Renal pelvis (tissue), 12 donors: Measurements from ENCODE around the gene IL5. TPM values are rescaled to one million over a fixed set of nuclear protein-coding genes. Genes with fewer than 3 reads are reported as not detected.
A peak's percentile ranks its signal among the peaks of the same experiment; 100 is the strongest.
"Not testable (repeated sequence)": the region's sequence is repeated elsewhere in the genome, so short reads cannot be mapped to it uniquely, and the experiment has no call there.

Source experiments
- DNase-seq: peaks from one replicate; pipeline ENCODE4 v3.0.0-alpha.2; 2013
- long read RNA-seq, 16 experiments: transcript quantifications; one replicate each; lab custom pipeline, GENCODE V29; 2026
- polyA plus RNA-seq, 3 donors: library from polyadenylated mRNA; unstranded; fragments of 120-200 nt; gene quantifications; one replicate each; pipeline ENCODE4 v1.2.1, GENCODE V29; 2013; ENCODE audit not compliant: insufficient read length in 3 of 3

The IL5 gene
- not detected for polyA plus RNA-seq
- long read RNA-seq, donor 1, result 0 reads
- long read RNA-seq, donor 2, result 0 reads
- long read RNA-seq, donor 3, result 0 reads
- long read RNA-seq, donor 4, result 0 reads
- long read RNA-seq, donor 5, result 0 reads
- long read RNA-seq, donor 6, partial matches to known transcripts, result 304 of 304 reads
- long read RNA-seq, donor 6, other reads (novel, unspliced or antisense), result 0 of 304 reads
- long read RNA-seq, donor 7, result 0 reads
- long read RNA-seq, donor 8, result 0 reads
- long read RNA-seq, donor 9, result 0 reads
- long read RNA-seq, donor 10, result 0 reads
- long read RNA-seq, donor 11, result 0 reads
- long read RNA-seq, donor 12, result 0 reads
- long read RNA-seq, donor 13, result 0 reads
- long read RNA-seq, donor 14, result 0 reads
- long read RNA-seq, donor 15, partial matches to known transcripts, result 207 of 207 reads
- long read RNA-seq, donor 15, other reads (novel, unspliced or antisense), result 0 of 207 reads
- long read RNA-seq, donor 16, result 0 reads

DNA sequence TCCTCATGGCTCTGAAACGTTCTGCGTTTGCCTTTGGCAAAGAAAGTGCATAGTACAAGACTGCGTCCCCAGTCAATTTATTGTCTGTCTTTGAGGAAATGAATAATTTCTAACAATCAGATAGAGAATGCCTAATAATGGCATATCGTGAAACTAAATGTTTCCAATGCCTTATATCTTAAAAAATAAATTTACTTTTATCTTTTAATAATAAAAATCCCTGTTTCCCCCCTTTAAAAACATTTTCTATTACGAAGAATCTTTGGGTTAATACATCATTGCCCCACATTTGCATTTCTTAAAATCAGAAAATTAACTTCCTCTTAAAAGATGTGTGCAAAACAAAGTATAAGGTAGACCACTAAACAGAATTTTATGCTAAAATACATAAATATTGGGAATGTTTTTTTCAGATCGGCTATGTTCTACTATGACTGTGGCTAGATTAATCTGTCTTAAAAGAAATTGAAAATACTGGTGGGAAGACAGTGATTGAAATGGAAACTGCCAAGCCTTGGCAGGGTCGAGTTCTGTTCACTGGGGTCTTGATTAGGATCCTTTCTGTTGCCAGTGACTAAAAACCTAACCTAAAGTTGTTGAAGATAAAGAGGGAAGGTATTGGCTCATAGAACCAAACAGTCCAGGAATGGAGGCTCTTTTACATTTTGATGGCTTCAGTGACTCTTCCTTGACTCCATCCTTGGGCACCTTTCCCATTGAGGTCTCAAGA is at the start of gene IL5:
Gene IL5 (minus strand): TSS at position 51 of the 730 bp plus-strand sequence. CDS start 44 bp downstream, at position 7.
- no peak for DNase-seq

DNA sequence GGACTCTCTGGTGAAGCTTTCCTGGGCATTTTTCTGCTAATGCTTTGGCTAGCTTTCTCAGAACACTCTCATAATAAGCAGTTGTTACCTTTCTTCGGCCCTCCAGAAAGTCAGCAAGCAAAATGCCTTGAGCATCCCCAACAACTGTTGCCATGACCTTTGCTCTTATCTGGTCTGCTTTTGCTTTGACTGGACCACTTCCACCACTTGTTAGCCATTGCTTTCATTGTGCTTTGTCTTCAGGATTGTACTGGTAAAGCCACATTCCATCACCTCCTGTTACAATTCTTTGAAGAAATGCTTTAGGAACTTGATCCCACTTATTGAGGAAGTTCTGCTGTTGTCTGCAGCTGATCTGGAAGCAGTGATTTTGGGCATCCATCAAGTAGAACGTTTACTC is 49.2 kb upstream of the IL5 start:
- no peak for DNase-seq

DNA sequence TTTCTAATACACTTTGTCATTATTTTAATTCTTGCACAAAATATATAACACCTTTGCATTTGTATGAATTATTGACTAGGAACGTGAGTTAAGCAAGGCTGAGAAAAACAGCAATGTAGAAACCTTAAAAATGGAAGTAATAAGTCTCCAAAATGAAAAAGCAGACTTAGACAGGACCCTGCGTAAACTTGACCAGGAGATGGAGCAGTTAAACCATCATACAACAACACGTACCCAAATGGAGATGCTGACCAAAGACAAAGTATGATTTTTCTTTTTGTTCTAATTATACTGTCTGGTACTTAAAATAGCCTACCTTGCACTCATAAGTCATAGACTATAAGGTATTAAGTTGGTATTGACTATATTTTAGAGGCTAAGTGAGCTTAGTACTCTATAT is 47.8 kb upstream of the IL5 start:
- no peak for DNase-seq

DNA sequence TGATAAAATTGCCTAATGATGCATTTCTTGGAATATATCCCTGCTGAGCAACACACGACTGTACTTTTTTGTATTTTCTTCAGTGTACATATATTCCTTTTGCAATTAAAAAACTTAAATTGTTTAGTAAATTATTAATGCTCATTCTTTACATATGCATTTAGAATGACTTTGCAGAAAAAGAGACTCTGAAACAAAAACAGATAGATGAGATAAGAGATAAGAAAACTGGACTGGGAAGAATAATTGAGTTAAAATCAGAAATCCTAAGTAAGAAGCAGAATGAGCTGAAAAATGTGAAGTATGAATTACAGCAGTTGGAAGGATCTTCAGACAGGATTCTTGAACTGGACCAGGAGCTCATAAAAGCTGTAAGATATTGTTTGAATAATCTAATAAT is 46.1 kb upstream of the IL5 start:
- DNase-seq, result no peak

DNA sequence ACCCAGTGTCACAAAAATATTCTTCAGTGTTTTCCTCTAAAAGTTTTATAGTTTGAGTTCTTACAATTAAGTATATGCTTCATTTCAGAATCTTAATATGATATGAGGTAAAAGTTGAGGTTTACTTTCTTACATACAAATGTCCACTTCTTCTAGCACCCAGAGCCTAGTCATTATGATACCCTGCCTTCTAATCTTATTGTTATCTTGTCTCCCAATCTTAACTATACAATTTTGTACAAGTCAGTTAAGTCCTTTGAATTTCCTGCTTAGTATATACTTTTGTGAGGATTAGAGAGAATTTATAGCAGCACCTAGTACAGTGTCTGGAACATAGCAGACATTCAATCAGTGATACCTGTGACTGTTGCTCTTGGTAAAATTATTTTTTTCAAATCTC is 42.7 kb upstream of the IL5 start:
- DNase-seq, result no peak

DNA sequence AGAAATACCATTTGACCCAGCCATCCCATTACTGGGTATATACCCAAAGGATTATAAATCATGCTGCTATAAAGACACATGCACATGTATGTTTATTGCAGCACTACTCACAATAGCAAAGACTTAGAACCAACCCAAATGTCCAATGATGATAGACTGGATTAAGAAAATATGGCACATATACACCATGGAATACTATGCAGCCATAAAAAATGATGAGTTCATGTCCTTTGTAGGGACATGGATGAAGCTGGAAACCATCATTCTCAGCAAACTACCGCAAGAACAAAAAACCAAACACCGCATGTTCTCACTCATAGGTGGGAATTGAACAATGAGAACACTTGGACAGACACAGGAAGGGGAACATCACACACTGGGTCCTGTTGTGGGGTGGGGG is 41.2 kb upstream of the IL5 start:
- DNase-seq, result not testable (repeated sequence)

DNA sequence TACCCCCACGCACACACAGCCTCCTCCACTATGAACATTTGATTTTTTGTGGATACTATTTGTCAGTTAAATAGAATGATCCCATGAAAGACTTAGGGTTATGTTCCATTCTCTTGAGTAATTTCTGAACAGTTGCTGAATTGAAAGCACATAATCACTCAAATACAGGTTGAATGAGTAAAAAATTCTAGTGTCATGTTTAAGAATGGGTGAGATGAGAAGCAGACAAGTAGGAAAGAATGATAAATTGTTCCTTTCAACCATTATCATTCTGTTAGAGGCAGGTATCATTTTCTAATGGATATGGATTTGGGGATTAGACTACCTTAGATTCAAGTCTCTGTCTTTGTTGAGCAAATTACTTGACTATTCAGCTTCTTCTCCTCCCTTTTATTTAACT is 32.8 kb upstream of the IL5 start:
- no peak for DNase-seq

DNA sequence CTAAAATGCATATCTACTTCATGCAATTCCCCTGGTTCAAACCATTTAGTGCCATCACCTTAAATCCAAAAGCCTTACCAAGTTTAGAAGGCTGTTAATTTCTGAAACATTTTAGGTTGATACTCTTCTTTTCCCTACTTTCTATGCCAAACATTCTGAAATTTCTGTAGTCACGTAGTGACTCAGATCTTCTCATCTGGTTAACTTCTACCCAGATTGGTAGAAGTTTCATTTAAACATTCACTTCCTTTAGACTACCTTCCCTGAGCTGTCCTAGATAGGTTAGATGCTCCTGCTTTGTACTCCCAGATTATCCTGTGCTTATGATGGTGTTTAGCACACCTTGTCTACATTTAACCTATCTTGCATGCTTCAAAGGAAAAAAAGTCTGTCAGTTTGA is 23.3 kb upstream of the IL5 start:
- no peak for DNase-seq

DNA sequence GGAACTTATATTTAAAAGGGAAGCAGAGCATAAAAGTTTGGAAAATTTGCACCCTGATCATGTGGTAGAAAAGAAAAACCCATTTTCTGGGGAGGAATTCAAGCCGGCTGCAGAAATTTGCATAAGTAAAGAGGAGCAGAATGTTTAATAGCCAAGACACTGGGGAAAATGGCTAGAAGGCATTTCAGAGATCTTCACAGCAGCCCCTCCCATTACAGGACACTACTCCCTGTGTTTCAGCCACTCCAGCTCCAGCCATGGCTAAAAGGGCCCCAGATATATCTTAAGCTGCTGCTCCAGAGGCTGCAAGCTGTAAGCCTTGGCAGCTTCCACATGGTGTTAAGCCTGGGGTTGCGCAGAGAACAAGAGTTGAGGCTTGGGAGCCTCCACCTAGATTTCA is 21.2 kb upstream of the IL5 start:
- DNase-seq, result not testable (repeated sequence)

DNA sequence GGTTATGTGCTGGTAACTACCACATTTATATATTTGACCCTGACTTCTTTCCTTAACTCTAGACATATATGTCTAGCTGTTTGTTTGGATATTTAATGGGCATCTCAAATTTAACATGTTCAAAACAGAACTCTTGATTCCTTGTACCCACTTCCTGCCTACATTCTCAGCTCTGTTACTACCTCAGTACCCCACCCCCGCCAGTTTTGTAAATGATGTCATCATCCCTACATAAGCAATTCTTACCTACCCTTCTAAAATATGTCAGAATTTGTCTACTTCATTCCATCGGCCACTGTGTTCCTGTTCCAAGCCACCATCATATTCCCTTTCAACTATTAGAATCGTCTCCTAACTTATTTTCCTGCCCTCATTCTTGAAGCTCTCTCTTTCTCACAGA is 18.3 kb upstream of the IL5 start:
- DNase-seq, result no peak

DNA sequence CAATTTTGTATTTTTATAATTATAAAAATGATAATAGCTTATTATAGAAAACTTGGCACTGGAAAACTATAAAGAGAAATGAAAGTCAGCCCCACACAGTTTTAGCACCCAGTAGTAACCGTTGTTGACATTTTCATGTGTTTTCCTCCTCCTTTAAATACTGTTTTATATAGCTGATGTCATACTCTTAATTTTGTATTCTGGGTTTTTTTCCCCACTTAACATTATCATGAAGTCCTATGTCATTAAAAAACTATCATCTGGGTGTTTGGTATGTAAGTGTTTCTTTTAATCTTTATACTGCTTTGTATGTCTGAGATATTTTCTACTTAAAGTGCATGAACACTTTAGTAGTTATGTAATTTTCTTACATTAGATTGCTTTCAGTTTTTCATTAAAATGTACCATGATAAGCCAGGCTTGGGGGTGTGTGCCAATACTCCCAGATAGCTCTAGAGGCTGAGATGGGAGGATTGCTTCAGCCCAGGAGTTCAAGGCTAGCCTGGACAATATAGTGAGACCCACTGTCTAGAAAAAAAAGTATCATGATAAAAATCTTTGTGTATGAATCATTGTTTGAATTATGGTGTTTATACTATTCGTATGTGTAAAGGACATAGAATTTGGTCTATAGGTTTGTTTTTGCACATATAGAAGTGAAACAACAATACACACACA is 16.2 kb upstream of the IL5 start:
- DNase-seq, result no peak

DNA sequence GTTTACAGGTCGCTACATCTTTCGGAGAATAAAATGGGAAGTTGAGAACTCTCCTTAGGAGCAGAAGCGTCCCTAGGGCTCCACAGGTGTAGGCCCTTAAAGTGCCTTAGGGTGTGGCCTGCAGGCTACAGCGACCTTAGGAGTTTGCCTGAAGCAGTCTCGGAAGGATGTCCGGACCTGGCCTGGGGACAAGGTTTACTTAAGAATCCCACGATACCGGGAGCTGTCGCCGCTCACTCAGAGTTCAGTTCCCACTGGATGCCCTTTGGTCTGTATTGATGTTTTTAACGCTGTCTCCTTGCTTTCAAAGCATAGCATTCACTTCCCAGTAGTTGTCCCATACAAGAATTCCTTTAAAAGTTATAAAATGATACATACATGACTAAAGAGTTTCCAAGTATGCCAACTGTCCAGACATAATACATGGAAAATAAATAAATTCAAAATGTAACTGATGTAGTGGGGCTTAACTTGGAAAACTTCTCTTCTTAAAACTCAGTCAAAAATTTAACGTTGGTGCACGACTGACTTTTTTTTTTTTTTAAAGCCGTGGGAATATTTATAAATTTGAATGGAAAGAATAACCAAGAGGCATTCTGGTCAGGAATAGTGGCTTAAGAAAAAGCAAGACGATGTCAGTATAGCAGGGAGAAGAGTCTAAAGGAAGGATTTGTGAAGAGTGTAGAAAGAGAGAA is 14.3 kb upstream of the IL5 start:
- peak; percentile 26 for DNase-seq

DNA sequence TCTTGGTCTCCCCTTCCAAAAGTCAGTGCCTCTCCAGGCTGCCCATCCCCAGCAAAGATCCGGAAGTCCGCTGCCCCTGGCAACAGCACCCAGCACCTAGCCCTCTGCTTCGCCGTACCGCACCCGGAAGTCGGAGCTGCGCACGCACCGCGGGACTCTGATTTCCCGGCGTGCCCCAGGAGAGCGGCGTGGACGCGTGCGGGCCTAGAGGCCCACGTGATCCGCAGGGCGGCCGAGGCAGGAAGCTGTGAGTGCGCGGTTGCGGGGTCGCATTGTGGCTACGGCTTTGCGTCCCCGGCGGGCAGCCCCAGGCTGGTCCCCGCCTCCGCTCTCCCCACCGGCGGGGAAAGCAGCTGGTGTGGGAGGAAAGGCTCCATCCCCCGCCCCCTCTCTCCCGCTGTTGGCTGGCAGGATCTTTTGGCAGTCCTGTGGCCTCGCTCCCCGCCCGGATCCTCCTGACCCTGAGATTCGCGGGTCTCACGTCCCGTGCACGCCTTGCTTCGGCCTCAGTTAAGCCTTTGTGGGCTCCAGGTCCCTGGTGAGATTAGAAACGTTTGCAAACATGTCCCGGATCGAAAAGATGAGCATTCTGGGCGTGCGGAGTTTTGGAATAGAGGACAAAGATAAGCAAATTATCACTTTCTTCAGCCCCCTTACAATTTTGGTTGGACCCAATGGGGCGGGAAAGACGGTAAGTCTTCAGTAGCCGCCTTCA is 13.6 kb upstream of the IL5 start, which contains the start of gene RAD50:
Gene RAD50 (plus strand): TSS at position 215 of the 715 bp plus-strand sequence. CDS start 348 bp downstream, at position 563.
- peak; percentile 82 for DNase-seq

DNA sequence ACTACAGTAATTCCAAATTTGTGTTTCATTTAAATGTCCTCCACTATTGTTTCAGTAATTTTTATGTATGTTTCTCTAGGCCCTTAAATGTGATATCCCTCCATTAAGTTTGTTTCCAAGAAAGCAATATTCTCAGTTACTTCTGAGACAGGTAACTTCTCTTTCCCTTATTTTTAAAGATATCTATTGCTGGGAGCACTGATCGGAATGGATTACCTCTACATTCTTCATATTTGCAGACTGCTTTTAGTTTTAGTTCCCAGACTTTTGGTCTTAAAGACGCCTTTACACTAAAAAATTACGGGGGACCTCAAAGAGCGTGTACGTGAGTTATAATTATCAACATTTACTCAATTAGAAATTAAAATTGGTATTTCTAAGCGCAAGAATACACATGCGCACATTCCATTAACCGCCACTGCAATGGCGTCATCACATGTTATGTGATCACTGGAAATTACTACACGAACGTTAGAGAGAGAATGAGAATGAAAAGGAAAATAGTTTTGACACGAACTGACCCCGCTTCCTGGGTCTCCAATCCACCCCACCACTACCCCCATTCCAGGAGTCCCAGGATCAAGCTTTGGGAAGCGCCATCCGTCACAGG is 12.9 kb upstream of the IL5 start:
- DNase-seq, result no peak

DNA sequence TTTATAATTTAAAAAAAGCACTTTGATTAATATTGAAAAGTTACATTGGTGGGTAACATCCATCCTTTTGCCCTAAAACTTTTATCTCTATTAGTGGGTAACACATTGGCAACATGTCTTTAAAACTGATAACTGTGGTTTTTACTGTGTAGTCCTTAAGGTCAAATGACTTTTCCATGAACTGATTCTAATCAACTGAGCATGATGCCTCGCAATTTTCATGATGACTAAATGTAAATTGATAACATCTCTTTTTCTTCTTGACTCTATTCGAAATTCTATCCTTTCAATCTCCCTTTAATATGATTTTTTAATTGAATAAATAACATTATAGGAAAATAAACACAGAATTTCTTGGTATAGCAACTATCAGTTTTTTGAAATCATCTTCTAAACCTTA is 6.3 kb upstream of the IL5 start:
- DNase-seq, result no peak

DNA sequence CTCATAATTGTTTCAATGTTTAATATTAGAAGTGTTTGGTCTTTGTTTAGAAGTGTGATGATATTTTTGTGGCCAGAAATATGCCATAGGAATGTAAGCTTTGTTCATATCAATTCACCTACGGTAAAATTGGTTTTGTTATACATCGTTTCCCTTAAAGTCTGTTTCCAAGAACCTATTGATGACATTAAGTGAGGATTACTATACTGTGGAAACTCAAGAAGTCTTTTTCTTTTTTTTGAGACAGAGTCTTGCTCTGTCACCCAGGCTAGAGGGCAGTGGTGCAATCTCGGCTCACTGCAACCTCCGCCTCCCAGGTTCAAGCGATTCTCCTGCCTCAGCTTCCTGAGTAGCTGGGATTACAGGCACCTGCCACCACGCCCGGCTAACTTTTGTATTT is 5.5 kb upstream of the IL5 start:
- DNase-seq, result not testable (repeated sequence)

DNA sequence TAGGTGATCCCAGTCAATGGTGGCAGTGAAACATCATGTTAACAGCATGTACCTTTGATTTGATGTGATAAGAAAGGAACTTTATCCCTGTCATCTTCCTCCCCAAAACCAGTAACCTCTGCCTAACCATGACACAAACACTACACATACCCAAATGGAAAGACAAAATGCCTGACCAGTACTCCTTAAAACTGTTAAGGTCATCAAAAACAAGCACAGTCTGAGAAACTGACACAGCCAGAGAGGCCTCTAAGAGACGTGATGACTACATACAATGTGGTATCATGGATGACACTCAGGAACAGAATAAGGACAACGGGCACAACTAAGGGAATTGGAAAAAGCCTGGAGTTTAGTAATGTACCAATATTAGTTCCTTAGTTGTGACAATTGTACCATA is 3.9 kb upstream of the IL5 start:
- no peak for DNase-seq

DNA sequence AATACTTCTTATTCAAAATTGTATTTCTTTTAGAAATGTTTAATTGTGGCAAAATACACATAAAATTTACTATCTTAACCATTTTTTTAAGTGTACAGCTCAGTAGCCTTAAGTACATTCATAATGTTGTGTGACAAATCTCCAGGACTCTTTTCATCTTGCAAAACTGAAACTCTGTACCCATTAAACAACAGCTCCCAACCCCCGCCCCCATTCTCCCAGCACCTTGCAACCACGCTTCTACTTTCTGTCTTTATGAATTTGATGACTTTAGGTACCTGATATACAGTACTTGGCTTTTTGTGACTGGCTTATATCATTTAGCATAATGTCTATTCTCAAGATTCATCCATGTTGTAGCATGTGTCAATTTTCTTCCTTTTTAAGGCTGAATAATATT is 2.8 kb upstream of the IL5 start:
- DNase-seq, result no peak

DNA sequence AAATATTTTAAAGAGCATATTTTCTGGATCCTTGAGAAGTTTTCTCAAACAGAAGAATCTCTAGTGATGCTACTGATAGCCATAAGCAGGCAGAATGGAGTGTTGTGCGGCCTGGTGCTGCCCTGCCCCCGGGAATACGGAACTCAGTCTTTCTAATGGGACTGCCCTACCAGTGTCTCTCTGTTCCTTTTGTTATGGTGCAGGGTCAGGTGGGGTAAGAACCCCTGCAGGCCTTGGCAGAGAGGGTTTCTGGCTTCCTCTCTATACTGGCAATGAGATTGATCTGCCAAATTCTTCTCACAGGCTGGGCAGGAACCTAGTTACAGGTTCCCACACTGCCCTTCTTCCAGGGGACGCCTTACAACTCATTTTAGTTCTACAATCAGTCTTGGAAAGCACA is 2.6 kb downstream of the IL5 start:
- no peak for DNase-seq

DNA sequence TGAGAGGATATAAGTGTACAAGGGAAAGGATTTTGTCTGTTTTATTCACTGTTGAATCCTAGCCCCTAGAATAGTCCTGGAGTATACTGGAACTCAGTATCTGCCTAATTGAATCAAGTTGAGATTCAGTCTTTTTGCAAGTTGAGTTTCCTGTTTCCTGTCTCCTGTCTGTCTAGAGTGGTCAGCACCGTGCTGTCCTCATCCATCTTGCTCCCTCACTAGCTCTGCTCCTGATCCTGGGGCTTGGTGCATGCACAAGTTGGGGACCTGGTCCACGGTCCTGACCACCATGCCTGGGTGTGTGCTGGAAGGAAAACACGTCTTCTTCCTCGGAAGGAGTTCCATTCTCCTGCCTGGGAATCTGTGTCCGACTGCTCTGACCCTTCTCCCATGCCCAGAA is 3.2 kb downstream of the IL5 start:
- no peak for DNase-seq

DNA sequence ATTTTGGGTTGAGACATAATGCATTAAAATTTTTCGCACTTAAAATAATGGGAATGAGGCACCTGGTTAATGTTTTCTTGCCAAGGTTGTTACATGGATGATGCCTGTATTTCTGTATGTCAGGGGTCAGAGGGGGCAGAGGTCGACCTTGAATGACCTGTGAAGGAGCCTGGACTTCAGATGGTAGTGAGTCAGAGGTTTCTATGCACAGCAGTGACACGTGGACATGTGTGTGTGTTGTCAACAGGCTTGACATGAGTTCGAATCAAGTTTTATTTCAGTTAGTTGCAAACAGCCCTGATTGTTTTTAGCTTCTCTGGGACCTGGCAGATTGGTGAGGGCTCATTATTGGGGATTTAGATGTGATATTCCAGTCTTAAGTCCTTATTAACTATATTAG is 3.6 kb downstream of the IL5 start:
- DNase-seq, result no peak
